CD8-positive, alpha-beta memory T cell (primary cell): ENCODE measurements around the gene PPP1R3E. TPM values are rescaled to one million over a fixed set of nuclear protein-coding genes. Genes with fewer than 3 reads are reported as not detected.

ENCODE experiments used
- CTCF ChIA-PET: fragments of 350-600 bp; sonication (Branson Sonifier 250); formaldehyde crosslinking; loops from one replicate; lab custom pipeline; 2021; ENCODE audit warnings: antibody characterized with exemption; lab: Charles Lee
- POLR2A ChIA-PET: fragments of 350-600 bp; sonication (Branson Sonifier 250); formaldehyde crosslinking; loops from one replicate; lab custom pipeline; 2021; ENCODE audit warnings: antibody characterized with exemption; lab: Charles Lee
- DNase-seq, 5 donors: peaks; one replicate each; pipeline versions ENCODE4 v3.0.0 to v3.0.0-alpha.2; 2020 to 2022; ENCODE audit warnings: mixed read lengths in 1 of 5
- H3K27ac ChIP-seq: one replicate; pipeline ENCODE4 v1.7.0; 2013; ENCODE audit warnings: low read depth, mild to moderate bottlenecking, low read length, moderate library complexity
- H3K27me3 ChIP-seq: 2 replicates; pipeline ENCODE4 v1.7.0; 2013; ENCODE audit warnings: low read length, mild to moderate bottlenecking; ENCODE audit not compliant: insufficient read depth, poor library complexity, severe bottlenecking
- H3K36me3 ChIP-seq: 2 replicates; pipeline ENCODE4 v1.7.0; 2013; ENCODE audit warnings: mild to moderate bottlenecking, low read length, moderate library complexity; ENCODE audit not compliant: insufficient read depth
- H3K4me1 ChIP-seq: 2 replicates; pipeline ENCODE4 v1.7.0; 2013; ENCODE audit warnings: mild to moderate bottlenecking, low read length, moderate library complexity; ENCODE audit not compliant: insufficient read depth
- H3K4me3 ChIP-seq: 2 replicates; pipeline ENCODE4 v1.7.0; 2013; ENCODE audit warnings: mild to moderate bottlenecking, low read length
- H3K9me3 ChIP-seq: 2 replicates; pipeline ENCODE4 v1.7.0; 2013; ENCODE audit warnings: mild to moderate bottlenecking, low read length
- H3K27ac Mint-ChIP-seq, 8 donors: one replicate each; pipeline ENCODE4 v1.8.0; 2020 to 2021; ENCODE audit warnings: mixed read lengths in 8 of 8, mild to moderate bottlenecking in 6 of 8, inconsistent platforms in 3 of 8, moderate library complexity in 3 of 8
- H3K27me3 Mint-ChIP-seq, 2 donors: one replicate each; pipeline ENCODE4 v1.8.0; 2020 to 2021; ENCODE audit warnings: mixed read lengths in 2 of 2, mild to moderate bottlenecking in 1 of 2, moderate library complexity in 1 of 2
- H3K36me3 Mint-ChIP-seq, 3 donors: one replicate each; pipeline ENCODE4 v1.8.0; 2020 to 2021; ENCODE audit warnings: mixed read lengths in 3 of 3, inconsistent platforms in 1 of 3, mild to moderate bottlenecking in 1 of 3
- H3K4me1 Mint-ChIP-seq, 3 donors: one replicate each; pipeline ENCODE4 v1.8.0; 2020 to 2021; ENCODE audit warnings: mixed read lengths in 3 of 3, inconsistent platforms in 1 of 3, mild to moderate bottlenecking in 1 of 3
- H3K4me3 Mint-ChIP-seq, 7 donors: one replicate each; pipeline ENCODE4 v1.8.0; 2020 to 2021; ENCODE audit warnings: mixed read lengths in 7 of 7, mild to moderate bottlenecking in 6 of 7, moderate library complexity in 4 of 7, inconsistent platforms in 2 of 7
- H3K9me3 Mint-ChIP-seq, 5 donors: one replicate each; pipeline ENCODE4 v1.8.0; 2020 to 2022; ENCODE audit warnings: mixed read lengths in 5 of 5, mild to moderate bottlenecking in 3 of 5, moderate library complexity in 2 of 5, inconsistent platforms in 1 of 5
- polyA plus RNA-seq: library from polyadenylated mRNA; unstranded; fragments of 300-500 nt; fragmentation: Illumina TruSeq; gene quantifications from one replicate; pipeline ENCODE4 v1.2.3, GENCODE V29; 2021
- total RNA-seq, 2 experiments: library from RNA; stranded (reverse); gene quantifications; one replicate each; pipeline ENCODE4 v1.2.3, GENCODE V29; 2021

The PPP1R3E gene
- total and polyA plus RNA-seq, 3 experiments from 2014 or later, result 2.0 to 18.2 (median 16.2) TPM

DNA sequence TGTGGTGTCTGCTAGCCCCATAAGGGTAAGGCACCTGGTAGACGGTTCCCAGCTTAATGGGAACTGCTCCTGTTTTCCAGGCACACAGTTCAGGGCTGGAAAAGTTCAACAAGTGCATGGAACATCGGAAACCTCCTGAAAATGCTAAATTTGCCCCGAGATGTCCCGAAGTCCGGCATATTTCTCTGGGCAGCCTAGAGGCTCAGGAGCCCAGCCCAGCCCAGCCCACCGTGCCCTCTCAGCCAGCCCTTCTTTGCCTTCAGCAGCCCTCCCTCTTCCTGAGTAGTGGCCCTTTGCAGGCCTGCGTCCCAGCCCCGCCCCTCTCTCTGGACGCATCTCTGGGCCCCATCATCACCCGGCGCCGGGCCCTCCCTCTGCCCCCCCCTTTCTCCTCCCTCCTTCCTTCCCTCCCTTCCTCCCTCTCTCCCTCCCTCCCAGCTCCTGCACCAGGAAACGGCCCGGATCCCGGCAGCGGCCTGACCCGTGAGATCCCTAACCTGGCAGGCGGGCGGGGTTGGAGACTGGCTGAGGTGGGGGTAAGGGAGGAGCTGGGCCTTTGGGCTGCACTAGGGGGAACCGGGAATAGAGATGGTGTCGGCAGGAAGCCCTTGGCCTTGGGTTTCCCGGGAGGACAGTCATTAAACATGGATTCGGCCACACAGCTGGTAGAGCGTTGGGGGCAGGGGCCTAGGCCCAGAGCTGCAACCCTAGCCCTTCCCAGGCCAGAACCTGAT, 3.9 kb upstream of the PPP1R3E start, which contains the start of gene BCL2L2:
BCL2L2 (plus strand) TSS at position 422 of the 734 bp plus-strand sequence. CDS start 935 bp downstream, outside the sequence.
- H3K9me3 Mint-ChIP-seq, result no peaks in the 10 kb centered on the region
- no peaks in the 10 kb centered on the region for H3K9me3 ChIP-seq
- H3K4me1 ChIP-seq, result peaks cover 8% of the 10 kb centered on the region
- DNase-seq, result no peak
- ChIA-PET CTCF (interaction anchor here (1.2 kb wide), 1 partner anchor 14 kb away, joined by 5 read pairs; the partner anchor contains the start of gene PABPN1), POLR2A (interaction anchor here (0.6 to 1.0 kb wide), 2 partner anchors 9 to 15 kb away, joined by 3 to 5 read pairs; no protein-coding TSS in a partner anchor)
- H3K27ac ChIP-seq, result peak within 1 kb of the TSS; percentile 71
- H3K4me1 Mint-ChIP-seq, result peaks cover 5 to 12% (median 9%) of the 10 kb centered on the region in 3 donors
- H3K4me3 Mint-ChIP-seq, result peak within 1 kb of the TSS in 1 of 7 donors; percentile 32
- peaks cover 0 to 4% (median 3%) of the 10 kb centered on the region in 3 donors for H3K36me3 Mint-ChIP-seq
- no peaks in the 10 kb centered on the region for H3K36me3 ChIP-seq
- H3K27ac Mint-ChIP-seq, result no peak within 1 kb of the TSS
- no peak within 1 kb of the TSS for H3K4me3 ChIP-seq
- peaks cover 12% of the 10 kb centered on the region for H3K27me3 ChIP-seq
- peaks cover 18 to 52% of the 10 kb centered on the region in 2 donors for H3K27me3 Mint-ChIP-seq

GRCh38 chr14:23301969-23302289, 730 bp downstream of the PPP1R3E start:
- Mint-ChIP-seq H3K4me1 (peaks cover 17 to 30% (median 28%) of the 10 kb centered on the region in 3 donors), H3K27me3 (peaks cover 10 to 14% of the 10 kb centered on the region in 2 donors), H3K27ac (peak overlapping the region; percentile 91 to 99 (median 92)), H3K4me3 (peak overlapping the region; percentile 86 to 98 (median 95)), H3K36me3 (peaks cover 0 to 19% (median 0%) of the 10 kb centered on the region in 3 donors), H3K9me3 (no peaks in the 10 kb centered on the region)
- H3K4me3 ChIP-seq, result peak overlapping the region; percentile 96
- peaks cover 5% of the 10 kb centered on the region for H3K36me3 ChIP-seq
- ChIA-PET POLR2A (interaction anchor here (1.2 to 5.4 kb wide), 8 partner anchors 11 to 207 kb away, joined by 3 to 146 read pairs (median 8); partner anchors contain the start of genes ACIN1, C14orf119, HOMEZ and PABPN1), CTCF (interaction anchor here (1.0 to 4.3 kb wide), 12 partner anchors 10 to 845 kb away, joined by 3 to 52 read pairs (median 4); partner anchors contain the start of genes ACIN1, C14orf119, HOMEZ and PABPN1)
- peak overlapping the region; percentile 96 for H3K27ac ChIP-seq
- H3K9me3 ChIP-seq, result no peaks in the 10 kb centered on the region
- peaks cover 21% of the 10 kb centered on the region for H3K4me1 ChIP-seq
- DNase-seq, result peak in 1 of 5 donors; percentile 56
- peaks cover 8% of the 10 kb centered on the region for H3K27me3 ChIP-seq

- H3K27ac ChIP-seq, result peak overlapping the region; percentile 96
- Mint-ChIP-seq H3K9me3 (no peaks in the 10 kb centered on the region), H3K27me3 (peaks cover 10 to 12% of the 10 kb centered on the region in 2 donors), H3K4me3 (peak overlapping the region; percentile 86 to 98 (median 95)), H3K4me1 (peaks cover 17 to 30% (median 28%) of the 10 kb centered on the region in 3 donors), H3K36me3 (peaks cover 0 to 24% (median 0%) of the 10 kb centered on the region in 3 donors), H3K27ac (peak overlapping the region; percentile 91 to 99 (median 96))
- ChIA-PET CTCF (interaction anchor here (0.7 to 4.3 kb wide), 16 partner anchors 9 to 845 kb away, joined by 3 to 52 read pairs (median 4); partner anchors contain the start of genes ACIN1, C14orf119, HOMEZ and PABPN1), POLR2A (interaction anchor here (1.0 to 5.4 kb wide), 7 partner anchors 14 to 206 kb away, joined by 3 to 146 read pairs (median 10); partner anchors contain the start of genes ACIN1, C14orf119, HOMEZ and PABPN1)
- peaks cover 5% of the 10 kb centered on the region for H3K36me3 ChIP-seq
- no peaks in the 10 kb centered on the region for H3K9me3 ChIP-seq
- peak; percentile 93 to 99 (median 97) for DNase-seq
- peaks cover 3% of the 10 kb centered on the region for H3K27me3 ChIP-seq
- H3K4me1 ChIP-seq, result peaks cover 21% of the 10 kb centered on the region
- H3K4me3 ChIP-seq, result peak overlapping the region; percentile 96
Observed at GRCh38 chr14:23301288-23301968, 1.2 kb downstream of the PPP1R3E start.

GRCh38 chr14:23300687-23301223, 1.9 kb downstream of the PPP1R3E start:
- Histone ChIP-seq H3K27me3 (no peaks in the 10 kb centered on the region), H3K27ac (peak overlapping the region; percentile 96), H3K9me3 (no peaks in the 10 kb centered on the region), H3K4me1 (peaks cover 21% of the 10 kb centered on the region), H3K4me3 (peak overlapping the region; percentile 79), H3K36me3 (peaks cover 5% of the 10 kb centered on the region)
- H3K4me1 Mint-ChIP-seq, result peaks cover 17 to 30% (median 28%) of the 10 kb centered on the region in 3 donors
- ChIA-PET CTCF (interaction anchor here (0.7 to 4.3 kb wide), 12 partner anchors 8 to 205 kb away, joined by 3 to 52 read pairs (median 5); partner anchors contain the start of genes ACIN1, C14orf119, HOMEZ and PABPN1), POLR2A (interaction anchor here (0.6 to 5.4 kb wide), 7 partner anchors 13 to 1863 kb away, joined by 3 to 146 read pairs (median 10); partner anchors contain the start of genes ACIN1, C14orf119, HOMEZ and OXA1L)
- H3K36me3 Mint-ChIP-seq, result peaks cover 0 to 24% (median 0%) of the 10 kb centered on the region in 3 donors
- peak overlapping the region; percentile 91 to 99 (median 96) for H3K27ac Mint-ChIP-seq
- no peak for DNase-seq
- H3K4me3 Mint-ChIP-seq, result peak overlapping the region; percentile 83 to 98 (median 91)
- H3K27me3 Mint-ChIP-seq, result peaks cover 6% of the 10 kb centered on the region in 2 donors
- no peaks in the 10 kb centered on the region for H3K9me3 Mint-ChIP-seq

- H3K9me3 Mint-ChIP-seq, result no peaks in the 10 kb centered on the region
- POLR2A ChIA-PET, result interaction anchor here (0.6 to 5.4 kb wide), 9 partner anchors 14 to 1862 kb away, joined by 3 to 146 read pairs (median 7); partner anchors contain the start of genes ACIN1, C14orf119, HOMEZ and OXA1L
- H3K36me3 Mint-ChIP-seq, result peaks cover 0 to 24% (median 0%) of the 10 kb centered on the region in 3 donors
Observed at GRCh38 chr14:23299986-23300686, 2.5 kb downstream of the PPP1R3E start.

GRCh38 chr14:23299211-23299957, 3.3 kb downstream of the PPP1R3E start:
- Mint-ChIP-seq H3K4me3 (peak overlapping the region in 6 of 7 donors; percentile 33 to 95 (median 57)), H3K36me3 (peaks cover 0 to 24% (median 0%) of the 10 kb centered on the region in 3 donors), H3K27me3 (peaks cover 0 to 3% of the 10 kb centered on the region in 2 donors), H3K4me1 (peaks cover 25 to 39% (median 39%) of the 10 kb centered on the region in 3 donors), H3K27ac (peak overlapping the region in 7 of 8 donors; percentile 70 to 96 (median 85)), H3K9me3 (no peaks in the 10 kb centered on the region)
- no peak overlapping the region for H3K4me3 ChIP-seq
- no peaks in the 10 kb centered on the region for H3K27me3 ChIP-seq
- DNase-seq, result peak in 1 of 5 donors; percentile 22
- no peaks in the 10 kb centered on the region for H3K9me3 ChIP-seq
- CTCF ChIA-PET, result interaction anchor here (1.1 to 1.9 kb wide), 3 partner anchors 17 to 22 kb away, joined by 3 to 5 read pairs (median 4); partner anchors contain the start of gene PABPN1
- H3K36me3 ChIP-seq, result peaks cover 5% of the 10 kb centered on the region
- POLR2A ChIA-PET, result interaction anchor here (0.7 kb wide), 3 partner anchors 95 to 971 kb away, joined by 5 to 7 read pairs (median 5); no protein-coding TSS in a partner anchor
- H3K27ac ChIP-seq, result peak overlapping the region; percentile 96
- peaks cover 31% of the 10 kb centered on the region for H3K4me1 ChIP-seq

More at GRCh38 chr14:23299986-23300686, 2.5 kb downstream of the PPP1R3E start:
- CTCF ChIA-PET, result interaction anchor here (1.2 to 4.3 kb wide), 7 partner anchors 12 to 199 kb away, joined by 3 to 52 read pairs (median 5); partner anchors contain the start of genes HOMEZ and PABPN1
- H3K4me3 ChIP-seq, result peak overlapping the region; percentile 79
- Mint-ChIP-seq H3K4me3 (peak overlapping the region; percentile 83 to 98 (median 91)), H3K27me3 (peaks cover 1 to 5% of the 10 kb centered on the region in 2 donors), H3K27ac (peak overlapping the region; percentile 91 to 99 (median 96)), H3K4me1 (peaks cover 20 to 34% (median 33%) of the 10 kb centered on the region in 3 donors)
- H3K27me3 ChIP-seq, result no peaks in the 10 kb centered on the region
- no peak for DNase-seq
- peaks cover 24% of the 10 kb centered on the region for H3K4me1 ChIP-seq
- H3K9me3 ChIP-seq, result no peaks in the 10 kb centered on the region
- peaks cover 5% of the 10 kb centered on the region for H3K36me3 ChIP-seq
- peak overlapping the region; percentile 96 for H3K27ac ChIP-seq
